Karpas-422 (cell line): ENCODE results near the gene SMARCE1. TPM values are rescaled to one million over a fixed set of nuclear protein-coding genes. Genes with fewer than 3 reads are reported as not detected.
"Not testable (repeated sequence)": the region's sequence is repeated elsewhere in the genome, so short reads cannot be mapped to it uniquely, and the experiment has no call there.

Experiments
- DNase-seq: peaks from one replicate; pipeline ENCODE4 v3.0.0-alpha.2; 2015
- H2AFZ ChIP-seq: fragments of 200-600 bp; sonication (generic); 2 replicates; pipeline ENCODE4 v1.6.1; 2014; ENCODE audit warnings: antibody characterized with exemption, low read length, mixed read lengths
- H3K27ac ChIP-seq: fragments of 200-600 bp; sonication (generic); 2 replicates; pipeline ENCODE4 v1.5.1; 2014; ENCODE audit warnings: mild to moderate bottlenecking, low read length, moderate library complexity
- H3K27me3 ChIP-seq: fragments of 200-600 bp; sonication (generic); 2 replicates; pipeline ENCODE4 v1.6.1; 2014; ENCODE audit warnings: low read length, mixed read lengths
- H3K36me3 ChIP-seq: fragments of 200-600 bp; sonication (generic); 2 replicates; pipeline ENCODE4 v1.6.1; 2014; ENCODE audit warnings: low read length, mixed read lengths; ENCODE audit not compliant: insufficient read depth
- H3K4me1 ChIP-seq: fragments of 200-600 bp; sonication (generic); 2 replicates; pipeline ENCODE4 v1.6.1; 2014; ENCODE audit warnings: mild to moderate bottlenecking, low read length, mixed read lengths
- H3K4me2 ChIP-seq: fragments of 200-600 bp; sonication (generic); 2 replicates; pipeline ENCODE4 v1.6.1; 2014; ENCODE audit warnings: low read length, low read depth, mild to moderate bottlenecking; ENCODE audit not compliant: poor library complexity, severe bottlenecking
- H3K4me3 ChIP-seq: fragments of 200-600 bp; sonication (generic); 2 replicates; pipeline ENCODE4 v1.5.1; 2014; ENCODE audit warnings: mild to moderate bottlenecking, antibody characterized with exemption, low read length, mixed read lengths
- H3K79me2 ChIP-seq: fragments of 200-600 bp; sonication (generic); 2 replicates; pipeline ENCODE4 v1.6.1; 2014; ENCODE audit warnings: mild to moderate bottlenecking, low read length, mixed read lengths
- H3K9ac ChIP-seq: fragments of 200-600 bp; sonication (generic); 2 replicates; pipeline ENCODE4 v1.6.0; 2014; ENCODE audit warnings: low read length
- H3K9me2 ChIP-seq: fragments of 200-600 bp; sonication (generic), shearing (Covaris generic); replicated peaks from 2 replicates; pipeline ENCODE4 v1.6.0; 2014; ENCODE audit warnings: mild to moderate bottlenecking, low read length, moderate library complexity; ENCODE audit not compliant: insufficient read depth
- H3K9me3 ChIP-seq: fragments of 300-700, 200-600 bp; sonication (generic); 2 replicates; pipeline ENCODE4 v1.6.1; 2014; ENCODE audit warnings: low read length, mixed read lengths
- H4K20me1 ChIP-seq: fragments of 200-600 bp; sonication (generic); 2 replicates; pipeline ENCODE4 v1.6.1; 2014; ENCODE audit warnings: mild to moderate bottlenecking, antibody characterized with exemption, low read length, low read depth; ENCODE audit not compliant: insufficient read depth
- total RNA-seq: library from RNA; depleted of rRNA; stranded (reverse); fragments of >200 nt; shearing (Covaris generic); gene quantifications from 2 replicates; pipeline ENCODE4 v1.2.3, GENCODE V29; 2014; ENCODE audit warnings: low replicate concordance

Gene SMARCE1
- total RNA-seq, 1 experiment from 2014 or later: 68.6 TPM

DNA sequence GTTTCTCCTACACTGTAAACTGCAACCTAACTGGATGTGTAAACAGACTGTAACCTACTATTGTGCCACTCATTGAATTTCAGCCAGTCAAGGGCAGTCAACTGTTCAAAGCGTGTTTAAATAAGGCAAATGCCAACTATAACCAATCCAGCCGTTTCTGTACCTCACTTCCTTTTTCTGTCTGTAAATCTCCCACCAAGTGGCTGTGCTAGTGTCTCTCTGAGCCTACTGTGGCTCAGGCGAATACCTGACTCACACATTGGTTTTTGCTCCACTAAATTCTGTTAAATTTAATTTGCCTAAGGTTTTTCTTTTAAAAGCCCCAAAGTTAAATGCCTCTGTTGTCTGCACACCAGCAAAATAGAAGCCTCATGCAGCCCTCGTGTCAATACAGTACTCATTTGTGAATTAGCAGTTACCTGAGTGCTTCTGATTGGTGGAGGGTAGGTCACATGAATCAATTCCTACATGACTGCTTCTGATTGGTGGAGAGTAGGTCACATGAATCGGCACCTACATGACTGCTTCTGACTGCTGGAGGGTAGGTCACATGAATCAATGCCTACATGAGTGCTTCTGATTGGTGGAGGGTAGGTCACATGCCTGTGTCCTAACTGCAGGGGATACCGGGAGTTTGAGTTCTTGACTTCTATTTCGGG lies 51.2 kb downstream of the SMARCE1 start:
- no peaks in the 10 kb centered on the region for H3K9me3 ChIP-seq
- peaks cover 16% of the 10 kb centered on the region for H3K4me1 ChIP-seq
- H3K4me3 ChIP-seq: no peak overlapping the region
- no peak overlapping the region for H3K27ac ChIP-seq
- H2AFZ ChIP-seq: no peak overlapping the region
- peak; percentile 68 for DNase-seq
- peak overlapping the region; percentile 14 for H3K4me2 ChIP-seq
- H3K9me2 ChIP-seq: no peaks in the 10 kb centered on the region
- H3K79me2 ChIP-seq: no peaks in the 10 kb centered on the region
- H3K9ac ChIP-seq: no peak overlapping the region
- H3K36me3 ChIP-seq: no peaks in the 10 kb centered on the region
- H3K27me3 ChIP-seq: no peaks in the 10 kb centered on the region
- H4K20me1 ChIP-seq: no peaks in the 10 kb centered on the region

DNA sequence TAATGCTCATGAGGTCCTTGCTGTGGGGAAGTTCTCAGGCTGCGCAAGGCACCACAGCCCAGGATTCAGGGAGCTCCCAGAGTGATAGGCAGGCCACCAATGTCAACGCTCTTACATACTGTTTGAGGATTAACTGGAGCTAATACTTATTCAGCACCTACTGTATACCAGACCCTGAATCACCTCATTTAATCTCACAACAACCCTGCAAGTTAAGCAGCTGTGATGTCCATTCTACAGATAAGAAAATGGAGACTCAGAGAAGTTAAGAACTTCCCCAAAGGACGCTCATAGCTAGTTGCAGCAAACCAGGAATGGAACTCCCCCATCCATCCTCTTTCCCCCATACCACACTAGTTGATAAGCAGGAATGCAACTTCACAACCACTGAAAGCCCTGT lies 56.9 kb downstream of the SMARCE1 start:
- Histone ChIP-seq H3K4me2 (no peak overlapping the region), H3K27ac (no peak overlapping the region), H4K20me1 (no peaks in the 10 kb centered on the region), H3K9ac (no peak overlapping the region), H3K27me3 (no peaks in the 10 kb centered on the region), H3K4me3 (no peak overlapping the region), H2AFZ (no peak overlapping the region), H3K9me2 (no peaks in the 10 kb centered on the region), H3K36me3 (no peaks in the 10 kb centered on the region), H3K4me1 (no peaks in the 10 kb centered on the region), H3K9me3 (no peaks in the 10 kb centered on the region), H3K79me2 (no peaks in the 10 kb centered on the region)
- no peak for DNase-seq

DNA sequence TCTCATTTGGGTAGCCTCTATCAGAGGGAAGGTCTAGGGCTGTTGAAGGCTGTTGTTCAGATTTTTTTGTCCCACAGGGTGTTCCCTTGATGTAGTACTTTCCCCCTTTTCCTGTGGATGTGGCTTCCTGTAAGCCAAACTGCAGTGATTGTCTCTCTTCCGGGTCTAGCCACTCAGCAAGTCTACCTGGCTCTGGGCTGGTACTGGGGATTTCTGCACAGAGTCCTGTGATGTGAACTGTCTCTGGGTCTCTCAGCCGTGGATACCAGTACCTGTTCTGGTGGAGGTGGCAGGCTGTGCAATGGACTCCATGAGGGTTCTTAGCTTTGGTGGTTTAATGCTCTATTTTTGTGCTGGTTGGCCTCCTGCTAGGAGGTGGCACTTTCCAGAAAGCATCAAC lies 59.1 kb downstream of the SMARCE1 start:
- no peaks in the 10 kb centered on the region for H3K4me1 ChIP-seq

DNA sequence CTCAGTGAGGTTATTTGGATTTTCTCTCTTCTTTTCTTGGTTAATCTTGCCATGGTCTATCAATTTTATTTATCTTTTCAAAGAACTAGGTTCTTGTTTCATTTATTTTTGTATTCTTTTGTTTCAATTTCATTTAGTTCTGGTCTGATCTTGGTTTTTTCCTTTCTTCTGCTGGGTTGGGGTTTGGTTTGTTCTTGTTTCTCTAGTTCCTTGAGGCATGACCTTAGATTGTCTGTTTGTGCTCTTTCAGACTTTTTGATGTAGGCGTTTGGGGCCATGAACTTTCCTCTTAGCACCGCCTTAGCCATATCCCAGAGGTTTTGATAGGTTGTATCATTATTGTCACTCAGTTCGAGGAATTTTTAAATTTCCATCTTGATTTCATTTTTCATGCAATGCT lies 61.4 kb downstream of the SMARCE1 start:
- H3K4me2 ChIP-seq, H3K9me2 ChIP-seq, H3K9ac ChIP-seq, H3K9me3 ChIP-seq, H3K27me3 ChIP-seq, H4K20me1 ChIP-seq, H3K79me2 ChIP-seq, H3K36me3 ChIP-seq, H3K4me3 ChIP-seq, H3K27ac ChIP-seq, H3K4me1 ChIP-seq, DNase-seq, H2AFZ ChIP-seq: not testable (repeated sequence)

More for the DNA sequence above, 59.1 kb downstream of the SMARCE1 start:
- no peak overlapping the region for H3K4me3 ChIP-seq
- H4K20me1 ChIP-seq: no peaks in the 10 kb centered on the region
- no peaks in the 10 kb centered on the region for H3K9me2 ChIP-seq
- H3K36me3 ChIP-seq: no peaks in the 10 kb centered on the region
- DNase-seq: no peak
- no peaks in the 10 kb centered on the region for H3K79me2 ChIP-seq
- no peak overlapping the region for H3K27ac ChIP-seq
- no peak overlapping the region for H3K9ac ChIP-seq
- H3K4me2 ChIP-seq: no peak overlapping the region
- no peaks in the 10 kb centered on the region for H3K9me3 ChIP-seq
- H2AFZ ChIP-seq: no peak overlapping the region
- H3K27me3 ChIP-seq: no peaks in the 10 kb centered on the region

DNA sequence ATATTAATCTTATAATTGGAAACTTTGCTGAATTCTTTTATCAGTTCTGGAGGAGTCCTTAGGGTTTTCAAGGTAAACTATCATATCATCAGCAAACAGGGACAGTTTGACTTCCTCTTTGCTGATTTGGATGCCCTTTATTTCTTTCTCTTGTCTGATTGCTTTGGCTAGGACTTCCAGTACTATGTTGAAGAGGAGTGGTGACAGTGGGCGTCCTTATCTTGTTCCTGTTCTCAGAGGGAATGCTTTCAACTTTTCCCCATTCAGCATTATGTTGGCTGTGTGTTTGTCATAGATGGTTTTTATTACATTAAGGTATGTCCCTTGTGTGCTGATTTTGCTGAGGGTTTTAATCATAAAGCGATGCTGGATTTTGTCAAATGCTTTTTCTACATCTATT lies 62.7 kb downstream of the SMARCE1 start:
- not testable (repeated sequence) for H3K4me1 ChIP-seq, H4K20me1 ChIP-seq, DNase-seq, H3K9me3 ChIP-seq, H3K9ac ChIP-seq, H3K4me3 ChIP-seq, H2AFZ ChIP-seq, H3K27me3 ChIP-seq, H3K27ac ChIP-seq, H3K79me2 ChIP-seq, H3K36me3 ChIP-seq, H3K4me2 ChIP-seq, H3K9me2 ChIP-seq

DNA sequence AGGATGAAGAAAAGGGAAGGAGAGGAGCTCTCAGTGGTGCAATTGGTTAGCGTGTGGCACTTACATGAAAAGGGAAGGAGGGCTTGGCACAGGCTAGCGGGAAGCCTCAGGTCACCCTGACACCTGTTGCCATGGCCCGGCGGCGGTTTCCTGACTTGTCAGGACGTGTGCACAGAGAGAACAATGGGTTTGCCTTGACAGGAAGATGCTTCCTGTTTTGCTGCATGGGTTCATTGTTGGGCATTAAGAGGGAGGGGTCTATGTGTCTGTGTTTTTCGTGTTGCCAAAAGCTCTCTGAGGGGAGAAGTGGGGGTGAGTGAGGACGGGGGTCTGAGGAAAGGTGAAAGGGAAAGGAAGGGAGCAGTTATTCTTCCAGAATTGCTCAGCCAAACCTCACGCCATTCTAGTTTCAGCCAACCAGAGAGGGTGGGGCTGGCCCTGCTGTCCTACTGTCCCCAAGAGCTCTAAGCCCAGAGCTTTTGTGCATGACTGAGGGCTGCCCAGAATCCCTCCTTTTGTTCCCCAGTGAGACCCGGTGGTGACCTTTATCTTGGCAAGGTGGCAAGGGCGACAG lies 65.2 kb downstream of the SMARCE1 start:
- Histone ChIP-seq H3K4me1 (no peaks in the 10 kb centered on the region), H3K9me3 (no peaks in the 10 kb centered on the region), H3K4me2 (no peak overlapping the region), H3K36me3 (no peaks in the 10 kb centered on the region), H3K79me2 (no peaks in the 10 kb centered on the region), H3K27me3 (no peaks in the 10 kb centered on the region), H3K4me3 (no peak overlapping the region), H2AFZ (no peak overlapping the region; the same call in 1 of the 2 replicates), H4K20me1 (no peaks in the 10 kb centered on the region), H3K27ac (no peak overlapping the region), H3K9me2 (no peaks in the 10 kb centered on the region), H3K9ac (no peak overlapping the region)
- DNase-seq: no peak

DNA sequence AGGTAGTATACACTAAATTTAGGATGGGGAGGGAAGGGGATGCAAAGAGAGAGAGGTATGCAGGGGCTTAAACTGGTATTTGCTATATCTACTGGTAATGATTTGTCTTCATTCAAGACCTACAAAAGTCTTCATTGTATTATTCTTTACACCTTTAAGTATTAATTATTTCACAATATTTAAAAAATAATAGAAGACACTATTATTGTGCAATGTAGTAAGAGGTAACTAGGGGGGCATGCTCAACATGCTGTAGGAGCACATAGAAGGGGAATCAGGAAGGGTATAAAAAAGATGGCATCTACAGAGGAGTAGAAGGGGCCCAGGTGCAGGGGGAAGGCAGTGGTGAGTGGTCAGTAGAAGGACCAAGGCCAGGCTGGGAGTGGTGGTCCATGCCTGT lies 67.5 kb downstream of the SMARCE1 start:
- no peaks in the 10 kb centered on the region for H3K36me3 ChIP-seq
- H3K4me3 ChIP-seq: no peak overlapping the region
- no peaks in the 10 kb centered on the region for H3K9me3 ChIP-seq
- no peak overlapping the region for H3K4me2 ChIP-seq
- no peak for DNase-seq
- no peaks in the 10 kb centered on the region for H3K9me2 ChIP-seq
- H3K9ac ChIP-seq: no peak overlapping the region
- H4K20me1 ChIP-seq: no peaks in the 10 kb centered on the region
- H3K4me1 ChIP-seq: no peaks in the 10 kb centered on the region
- no peak overlapping the region for H3K27ac ChIP-seq
- no peaks in the 10 kb centered on the region for H3K27me3 ChIP-seq
- no peak overlapping the region for H2AFZ ChIP-seq
- no peaks in the 10 kb centered on the region for H3K79me2 ChIP-seq

DNA sequence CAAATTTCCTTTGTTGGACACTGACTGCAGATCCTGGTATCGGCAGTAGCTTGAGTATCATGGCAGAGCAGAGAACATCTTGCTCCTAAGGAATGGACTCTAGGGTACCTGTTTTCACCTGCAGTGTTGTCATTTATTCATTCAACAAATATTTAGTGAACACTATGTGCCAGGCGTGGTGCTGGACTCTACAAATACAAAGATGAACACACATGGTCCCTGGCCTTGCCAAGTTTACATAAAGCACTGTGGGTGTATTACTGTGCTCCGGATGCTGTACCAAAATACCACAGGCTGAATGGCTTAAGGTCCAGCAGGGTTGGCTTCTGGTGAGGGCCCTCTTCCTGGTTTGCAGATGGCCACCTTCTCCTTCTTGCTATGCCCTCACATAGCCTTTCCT lies 68.1 kb downstream of the SMARCE1 start:
- H3K9ac ChIP-seq: no peak overlapping the region
- H3K9me3 ChIP-seq: peaks cover 2% of the 10 kb centered on the region; the same call in 1 of the 2 replicates
- no peak for DNase-seq
- no peak overlapping the region for H3K4me2 ChIP-seq
- H3K27me3 ChIP-seq: no peaks in the 10 kb centered on the region
- H3K79me2 ChIP-seq: no peaks in the 10 kb centered on the region
- H2AFZ ChIP-seq: no peak overlapping the region
- no peaks in the 10 kb centered on the region for H3K9me2 ChIP-seq
- no peaks in the 10 kb centered on the region for H4K20me1 ChIP-seq
- no peak overlapping the region for H3K27ac ChIP-seq
- H3K4me1 ChIP-seq: no peaks in the 10 kb centered on the region
- H3K4me3 ChIP-seq: no peak overlapping the region
- H3K36me3 ChIP-seq: no peaks in the 10 kb centered on the region
